Nephron progenitor cell (in vitro differentiated cells): ENCODE measurements around the gene KIAA1755.
A peak's percentile ranks its signal among the peaks of the same experiment; 100 is the strongest.

Experiments
- DNase-seq: peaks from one replicate; pipeline ENCODE4 v3.0.0; 2021
- H3K27ac Mint-ChIP-seq: 2 replicates; pipeline ENCODE4 v1.8.0; 2021; ENCODE audit warnings: mild to moderate bottlenecking, moderate library complexity, mixed read lengths
- H3K27me3 Mint-ChIP-seq: 2 replicates; pipeline ENCODE4 v1.8.0; 2021; ENCODE audit warnings: mild to moderate bottlenecking, low read depth, mixed read lengths; ENCODE audit not compliant: poor library complexity
- H3K36me3 Mint-ChIP-seq: 2 replicates; pipeline ENCODE4 v1.8.0; 2021; ENCODE audit warnings: low read depth, mixed read lengths
- H3K4me1 Mint-ChIP-seq: 2 replicates; pipeline ENCODE4 v1.8.0; 2021; ENCODE audit warnings: mixed read lengths
- H3K4me3 Mint-ChIP-seq: 2 replicates; pipeline ENCODE4 v1.8.0; 2021; ENCODE audit warnings: mild to moderate bottlenecking, moderate library complexity, mixed read lengths
- H3K9me3 Mint-ChIP-seq: 2 replicates; pipeline ENCODE4 v1.8.0; 2021; ENCODE audit warnings: mild to moderate bottlenecking, moderate library complexity, mixed read lengths
- TF ChIP-seq, protein P1 (sequence below): fragments of 200-600 bp; sonication (generic); IDR thresholded peaks from 2 replicates; pipeline ENCODE4 v1.5.0; 2021; ENCODE audit warnings: antibody characterized with exemption

KIAA1755 gene, protein sequence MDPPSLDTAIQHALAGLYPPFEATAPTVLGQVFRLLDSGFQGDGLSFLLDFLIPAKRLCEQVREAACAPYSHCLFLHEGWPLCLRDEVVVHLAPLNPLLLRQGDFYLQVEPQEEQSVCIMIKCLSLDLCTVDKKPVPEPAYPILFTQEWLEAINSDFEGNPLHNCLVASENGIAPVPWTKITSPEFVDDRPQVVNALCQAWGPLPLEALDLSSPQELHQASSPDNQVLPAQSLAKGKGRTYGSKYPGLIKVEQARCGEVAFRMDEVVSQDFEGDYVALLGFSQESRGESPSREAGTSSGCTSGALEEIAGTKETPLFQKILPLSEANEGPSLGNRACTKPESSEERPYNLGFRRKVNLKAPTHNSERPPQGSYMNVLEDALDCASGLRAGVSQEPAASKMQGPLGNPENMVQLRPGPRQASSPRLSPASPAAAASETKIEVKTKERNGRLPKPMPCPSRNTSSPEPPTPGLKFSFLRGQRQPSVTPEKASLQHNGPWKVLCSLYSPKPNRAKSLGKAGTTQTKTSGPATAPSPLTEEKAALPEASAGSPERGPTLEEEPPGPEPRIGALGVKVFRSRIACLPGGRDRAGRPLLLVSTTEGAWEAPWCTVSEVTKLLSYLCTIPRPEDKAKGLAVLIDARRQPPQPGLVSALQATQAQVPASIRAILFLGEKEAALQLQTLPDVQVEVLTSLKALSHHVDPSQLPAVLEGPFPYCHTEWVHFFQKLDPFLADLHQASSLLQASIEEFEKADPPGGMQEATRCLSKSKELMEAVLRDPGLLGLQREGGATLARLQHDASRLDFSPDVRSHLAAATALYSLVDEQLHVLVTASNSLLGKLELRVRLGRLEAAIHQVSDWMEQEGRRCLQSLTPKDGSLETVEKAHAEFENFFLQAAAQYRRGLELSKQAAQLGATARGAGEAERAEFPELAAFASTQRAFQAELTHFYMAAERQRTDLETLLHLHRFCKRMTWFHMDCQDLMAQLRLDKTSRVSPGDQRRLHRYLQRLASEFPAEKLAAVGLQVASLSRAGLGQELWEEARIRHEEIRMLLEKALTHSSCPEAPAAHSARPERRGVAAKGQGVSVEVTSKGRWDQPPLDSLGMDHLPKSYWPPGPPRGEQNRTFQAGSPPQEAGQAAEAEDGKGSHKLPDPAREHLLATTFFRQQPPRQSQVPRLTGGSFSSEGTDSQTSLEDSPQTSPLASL

DNA sequence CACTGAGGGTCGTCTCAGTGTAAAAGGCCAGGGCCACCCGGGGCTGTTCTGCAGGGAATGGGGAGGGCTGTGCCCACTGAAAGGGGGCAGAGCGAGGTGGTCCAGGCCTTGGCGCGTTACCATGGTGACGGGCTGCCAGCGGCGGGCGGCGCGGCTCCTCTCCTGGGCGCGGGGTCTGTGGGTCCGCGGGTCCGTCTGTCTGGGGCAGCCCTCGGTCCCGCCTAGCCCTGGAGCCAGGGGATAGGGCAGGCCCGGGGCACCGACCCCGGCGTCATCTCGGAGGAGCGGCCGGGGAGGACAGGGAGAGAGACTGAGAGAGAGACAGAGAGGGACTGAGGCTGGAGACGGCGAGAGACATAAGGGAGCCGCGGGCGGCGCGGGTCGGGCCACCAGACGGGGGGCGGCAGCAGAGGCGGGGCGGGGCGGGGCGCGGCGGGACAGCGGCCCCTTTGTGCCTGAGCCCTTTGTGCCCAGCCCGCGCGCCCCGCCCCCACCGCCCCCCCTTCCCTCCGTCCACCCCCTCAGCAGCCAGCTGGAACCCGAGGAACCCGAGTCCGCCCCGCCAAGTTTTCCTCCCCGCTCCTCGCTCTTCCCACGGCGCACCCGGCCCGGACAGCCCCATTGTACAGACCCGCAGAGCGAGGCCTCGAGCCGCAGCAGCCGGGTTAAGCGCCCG lies at the start of gene KIAA1755:
KIAA1755 (minus strand) TSS at position 358 of the 676 bp plus-strand sequence; CDS start at position 123, 235 bp downstream.
- H3K27me3 Mint-ChIP-seq = peaks cover 85% of the 10 kb centered on the region
- TF ChIP-seq, protein P1, sequence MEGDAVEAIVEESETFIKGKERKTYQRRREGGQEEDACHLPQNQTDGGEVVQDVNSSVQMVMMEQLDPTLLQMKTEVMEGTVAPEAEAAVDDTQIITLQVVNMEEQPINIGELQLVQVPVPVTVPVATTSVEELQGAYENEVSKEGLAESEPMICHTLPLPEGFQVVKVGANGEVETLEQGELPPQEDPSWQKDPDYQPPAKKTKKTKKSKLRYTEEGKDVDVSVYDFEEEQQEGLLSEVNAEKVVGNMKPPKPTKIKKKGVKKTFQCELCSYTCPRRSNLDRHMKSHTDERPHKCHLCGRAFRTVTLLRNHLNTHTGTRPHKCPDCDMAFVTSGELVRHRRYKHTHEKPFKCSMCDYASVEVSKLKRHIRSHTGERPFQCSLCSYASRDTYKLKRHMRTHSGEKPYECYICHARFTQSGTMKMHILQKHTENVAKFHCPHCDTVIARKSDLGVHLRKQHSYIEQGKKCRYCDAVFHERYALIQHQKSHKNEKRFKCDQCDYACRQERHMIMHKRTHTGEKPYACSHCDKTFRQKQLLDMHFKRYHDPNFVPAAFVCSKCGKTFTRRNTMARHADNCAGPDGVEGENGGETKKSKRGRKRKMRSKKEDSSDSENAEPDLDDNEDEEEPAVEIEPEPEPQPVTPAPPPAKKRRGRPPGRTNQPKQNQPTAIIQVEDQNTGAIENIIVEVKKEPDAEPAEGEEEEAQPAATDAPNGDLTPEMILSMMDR = no peak
- peaks cover 16% of the 10 kb centered on the region for H3K4me1 Mint-ChIP-seq
- peak within 1 kb of the TSS; percentile 75 for H3K4me3 Mint-ChIP-seq
- peak; percentile 46 for DNase-seq
- peaks cover 12% of the 10 kb centered on the region for H3K9me3 Mint-ChIP-seq
- no peaks in the 10 kb centered on the region for H3K36me3 Mint-ChIP-seq
- H3K27ac Mint-ChIP-seq = no peak within 1 kb of the TSS

DNA sequence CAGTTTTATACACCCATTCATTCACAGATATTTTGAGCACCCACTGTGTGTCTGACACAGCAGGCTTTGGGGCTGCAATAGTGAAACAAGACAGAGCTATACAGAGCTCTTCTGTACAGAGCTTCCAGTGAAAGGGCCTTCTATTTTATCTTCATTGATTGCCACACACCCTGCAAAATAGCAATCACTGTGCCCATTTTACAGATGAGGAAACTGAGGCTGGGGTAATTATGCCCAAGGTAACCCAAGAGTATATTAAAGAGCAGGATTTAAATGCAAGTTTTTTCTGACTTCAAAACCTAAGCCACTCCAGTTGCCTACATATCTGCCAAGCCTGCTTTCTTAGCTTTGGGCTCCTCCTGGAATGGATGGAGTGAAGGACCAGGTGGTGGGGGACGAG lies 47.9 kb upstream of the KIAA1755 start:
- no peaks in the 10 kb centered on the region for H3K36me3 Mint-ChIP-seq
- no peak for DNase-seq
- peaks cover 4% of the 10 kb centered on the region for H3K9me3 Mint-ChIP-seq
- no peak overlapping the region for H3K4me3 Mint-ChIP-seq
- TF ChIP-seq, protein P1 = no peak
- H3K27me3 Mint-ChIP-seq = peaks cover 17% of the 10 kb centered on the region
- H3K27ac Mint-ChIP-seq = no peak overlapping the region
- peaks cover 24% of the 10 kb centered on the region for H3K4me1 Mint-ChIP-seq

DNA sequence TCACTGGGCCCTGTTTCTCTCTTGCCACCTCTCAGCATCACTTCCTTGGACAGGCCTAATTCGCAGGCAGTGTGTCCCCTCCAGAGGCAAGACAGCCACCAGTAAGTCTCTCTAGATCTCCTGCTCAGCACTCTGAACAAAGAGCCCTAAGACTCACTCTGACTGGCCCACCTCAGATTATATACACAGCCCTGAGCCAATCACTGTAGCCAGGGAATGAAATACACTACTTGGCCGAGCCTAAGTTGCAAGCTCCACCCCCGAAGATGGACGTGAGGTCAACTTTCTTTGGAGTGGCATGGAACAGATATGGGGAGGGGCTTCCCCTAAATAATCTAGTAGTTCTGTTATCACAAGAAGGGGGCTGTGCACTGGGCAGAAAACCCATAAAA lies 47.5 kb upstream of the KIAA1755 start:
- H3K27ac Mint-ChIP-seq = peak overlapping the region; percentile 92
- peaks cover 28% of the 10 kb centered on the region for H3K4me1 Mint-ChIP-seq
- TF ChIP-seq, protein P1 = no peak
- no peak for DNase-seq
- H3K4me3 Mint-ChIP-seq = no peak overlapping the region
- no peaks in the 10 kb centered on the region for H3K36me3 Mint-ChIP-seq
- H3K27me3 Mint-ChIP-seq = peaks cover 21% of the 10 kb centered on the region
- H3K9me3 Mint-ChIP-seq = peaks cover 4% of the 10 kb centered on the region

DNA sequence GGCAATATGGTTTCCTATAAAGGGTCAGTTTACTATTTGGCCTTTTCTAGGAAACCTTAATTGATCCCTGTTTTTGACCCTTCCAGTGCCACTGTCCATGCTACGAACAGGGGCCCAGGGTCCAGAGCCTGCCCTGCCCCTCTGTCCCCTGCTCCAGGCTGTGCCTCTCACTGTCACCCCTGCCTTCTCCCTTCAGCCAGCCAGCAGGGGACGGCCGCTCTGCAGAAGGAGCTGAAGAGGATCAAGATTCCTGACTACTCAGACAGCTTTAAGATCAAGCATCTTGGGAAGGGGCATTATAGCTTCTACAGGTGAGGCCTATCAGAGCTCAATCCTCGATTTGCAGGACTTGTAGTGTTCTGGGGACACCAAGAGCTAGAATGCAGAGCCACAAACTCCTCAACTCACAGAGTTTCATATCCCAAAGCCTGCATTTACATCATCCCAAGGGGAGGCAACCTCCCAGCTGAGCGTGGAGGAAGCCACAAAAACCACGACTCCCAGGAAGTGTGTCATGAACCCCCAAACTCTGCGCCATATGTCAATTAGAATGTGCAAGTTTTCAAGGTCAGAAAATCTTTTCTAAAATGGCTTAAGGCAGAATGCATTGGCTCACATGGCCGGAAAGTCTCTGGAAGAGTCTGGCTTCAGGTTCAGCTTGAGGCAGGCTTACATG lies 47.0 kb upstream of the KIAA1755 start:
- peaks cover 4% of the 10 kb centered on the region for H3K9me3 Mint-ChIP-seq
- TF ChIP-seq, protein P1 = no peak
- peaks cover 24% of the 10 kb centered on the region for H3K27me3 Mint-ChIP-seq
- peaks cover 33% of the 10 kb centered on the region for H3K4me1 Mint-ChIP-seq
- no peak overlapping the region for H3K4me3 Mint-ChIP-seq
- H3K27ac Mint-ChIP-seq = peak overlapping the region; percentile 92
- no peak for DNase-seq
- no peaks in the 10 kb centered on the region for H3K36me3 Mint-ChIP-seq

DNA sequence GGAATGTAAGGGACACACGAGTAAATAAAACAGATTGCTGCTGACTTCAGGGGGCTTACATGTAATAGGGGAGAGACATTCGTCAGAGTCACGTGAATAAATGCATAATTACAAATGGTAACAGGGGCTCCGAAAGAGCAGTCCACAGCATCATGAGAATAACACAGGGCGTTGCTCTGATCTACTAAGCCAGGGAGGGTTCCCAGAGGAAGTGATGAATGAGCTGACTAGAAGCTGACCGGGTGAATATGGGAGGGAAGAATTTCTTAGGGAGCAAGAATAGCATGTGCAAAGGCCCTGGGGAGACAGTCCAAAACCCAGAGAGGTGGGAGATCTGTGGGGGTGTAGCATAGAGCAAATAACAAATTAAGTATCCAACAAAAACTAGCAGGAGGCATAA lies 45.8 kb upstream of the KIAA1755 start:
- TF ChIP-seq, protein P1 = no peak

More for the DNA sequence above, 45.8 kb upstream of the KIAA1755 start:
- peaks cover 4% of the 10 kb centered on the region for H3K9me3 Mint-ChIP-seq
- no peaks in the 10 kb centered on the region for H3K36me3 Mint-ChIP-seq
- no peak for DNase-seq
- peaks cover 25% of the 10 kb centered on the region for H3K27me3 Mint-ChIP-seq
- no peak overlapping the region for H3K4me3 Mint-ChIP-seq
- peaks cover 36% of the 10 kb centered on the region for H3K4me1 Mint-ChIP-seq
- no peak overlapping the region for H3K27ac Mint-ChIP-seq
